ENCODE data around the gene ARHGEF16.

GRCh38 chr1:3451994-3452865 is 2.2 kb upstream of the ARHGEF16 start:
- TF ChIP-seq CTCF (IDR thresholded peaks at IDR 0.05) (no peak), POLR2AphosphoS5 (IDR thresholded peaks at IDR 0.05; ENCODE audit: low read depth, low read length) (no peak), TCF7L2 (IDR thresholded peaks at IDR 0.05; ENCODE audit: low read depth, low read length) (no peak), REST (IDR thresholded peaks at IDR 0.05; ENCODE audit: insufficient read depth in 1 of 2, low read depth in 2 of 2, low read length in 1 of 2) (no peak)
